GM18867 (cell line): Measurements from ENCODE around the gene FOXM1.

Experiments
- ATAC-seq: cut with Tn5 transposase; IDR thresholded peaks from one replicate; pipeline ENCODE4 v1.9.1; 2021; ENCODE audit warnings: mild to moderate bottlenecking, moderate library complexity; ENCODE audit not compliant: unreplicated experiment

The FOXM1 gene

GRCh38 chr12:2841056-2841650, 35.8 kb downstream of the FOXM1 start:
- ATAC-seq, result no peak

- no peak for ATAC-seq
Measured at GRCh38 chr12:2836574-2836973, 40.4 kb downstream of the FOXM1 start.

- ATAC-seq, result no peak
Measured at GRCh38 chr12:2835691-2836403, 41.1 kb downstream of the FOXM1 start.

GRCh38 chr12:2834581-2835491, 42.1 kb downstream of the FOXM1 start, which contains the start of gene NRIP2:
NRIP2 (minus strand) TSS chr12:2835035; CDS start chr12:2834983, 52 bp downstream.
- no peak for ATAC-seq

- ATAC-seq, result no peak
Measured at GRCh38 chr12:2833810-2834209, 43.2 kb downstream of the FOXM1 start.

- no peak for ATAC-seq
Measured at GRCh38 chr12:2833327-2833726, 43.6 kb downstream of the FOXM1 start.

GRCh38 chr12:2832550-2833127, 44.3 kb downstream of the FOXM1 start:
- ATAC-seq, result no peak

GRCh38 chr12:2829275-2829674, 47.7 kb downstream of the FOXM1 start:
- no peak for ATAC-seq

GRCh38 chr12:2826721-2827515, 50.1 kb downstream of the FOXM1 start:
- ATAC-seq, result no peak

- ATAC-seq, result no peak
Measured at GRCh38 chr12:2826036-2826435, 50.9 kb downstream of the FOXM1 start.

GRCh38 chr12:2825132-2825531, 51.8 kb downstream of the FOXM1 start:
- no peak for ATAC-seq

GRCh38 chr12:2824541-2824940, 52.4 kb downstream of the FOXM1 start:
- no peak for ATAC-seq

- no peak for ATAC-seq
Measured at GRCh38 chr12:2823483-2823882, 53.5 kb downstream of the FOXM1 start.

GRCh38 chr12:2820432-2820831, 56.5 kb downstream of the FOXM1 start:
- ATAC-seq, result no peak

- ATAC-seq, result no peak
Measured at GRCh38 chr12:2819810-2820209, 57.2 kb downstream of the FOXM1 start.

GRCh38 chr12:2813214-2814185, 63.5 kb downstream of the FOXM1 start:
- ATAC-seq, result peak; percentile 32

GRCh38 chr12:2812290-2813213, 64.4 kb downstream of the FOXM1 start, which contains the start of gene ITFG2:
ITFG2 (plus strand) TSS chr12:2812668; CDS start chr12:2812761, 93 bp downstream.
- peak; percentile 93 for ATAC-seq

GRCh38 chr12:2811801-2812200, 65.2 kb downstream of the FOXM1 start:
- ATAC-seq, result no peak
